GM12873 (cell line): ENCODE data around the gene MANEAL.

Source experiments
- CTCF ChIP-seq: IDR thresholded peaks from 2 replicates; pipeline ENCODE4 v1.5.1; 2012; ENCODE audit warnings: low read depth, mild to moderate bottlenecking, moderate library complexity, low read length, control low read depth; ENCODE audit not compliant: insufficient read depth; ENCODE audit errors: missing control alignments

The MANEAL gene

GRCh38 chr1:37755951-37756560 lies 37.6 kb upstream of the MANEAL start:
- no peak for TF ChIP-seq CTCF

GRCh38 chr1:37759451-37759850 lies 34.2 kb upstream of the MANEAL start:
- no peak for TF ChIP-seq CTCF

GRCh38 chr1:37761416-37762095 lies 32.1 kb upstream of the MANEAL start:
- no peak for TF ChIP-seq CTCF

- TF ChIP-seq CTCF = no peak
Measured at GRCh38 chr1:37762516-37762915, 31.1 kb upstream of the MANEAL start.

GRCh38 chr1:37763791-37764413 lies 29.7 kb upstream of the MANEAL start:
- TF ChIP-seq CTCF = no peak

GRCh38 chr1:37764414-37764825 lies 29.2 kb upstream of the MANEAL start:
- TF ChIP-seq CTCF = no peak

GRCh38 chr1:37764888-37765441 lies 28.7 kb upstream of the MANEAL start, which contains the start of gene EPHA10:
EPHA10 (minus strand) TSS chr1:37765120; CDS start chr1:37765066, 54 bp downstream.
- TF ChIP-seq CTCF = no peak
